Measurements from ENCODE around the gene GCFC2. TPM values are rescaled to one million over a fixed set of nuclear protein-coding genes. Genes with fewer than 3 reads are reported as not detected.
"Not testable (repeated sequence)": the region's sequence is repeated elsewhere in the genome, so short reads cannot be mapped to it uniquely, and the experiment has no call there.

GCFC2 gene
- total RNA-seq, 2 donors from 2014 or later: 21.5 to 29.2 TPM

- no peak for ATAC-seq (ENCODE audit: insufficient number of reproducible peaks, low FRiP score, low read depth)
- H3K27ac ChIP-seq: no peak overlapping the region
- no peak for TF ChIP-seq CTCF (IDR thresholded peaks at IDR 0.05)
Observed at GRCh38 chr2:75719616-75720015, 8.9 kb upstream of the GCFC2 start.

GRCh38 chr2:75716406-75716805 is 5.7 kb upstream of the GCFC2 start:
- no peak overlapping the region for H3K4me3 ChIP-seq
- ATAC-seq (ENCODE audit: insufficient number of reproducible peaks, low FRiP score, low read depth) (no peak), DNase-seq (ENCODE audit: low spot score) (no peak)
- H3K36me3 ChIP-seq: no peaks in the 10 kb centered on the region
- no peaks in the 10 kb centered on the region for H3K27me3 ChIP-seq (replicated peaks; ENCODE audit: insufficient read depth)
- TF ChIP-seq CTCF (IDR thresholded peaks at IDR 0.05): no peak
- no peaks in the 10 kb centered on the region for H3K9me3 ChIP-seq
- peaks cover 0 to under 1% of the 10 kb centered on the region in 2 donors for H3K4me1 ChIP-seq (ENCODE audit: control insufficient read depth in 1 of 2, low read depth in 2 of 2)
- H3K27ac ChIP-seq: no peak overlapping the region

More at GRCh38 chr2:75719616-75720015, 8.9 kb upstream of the GCFC2 start:
- no peaks in the 10 kb centered on the region for H3K9me3 ChIP-seq
- H3K4me1 ChIP-seq (ENCODE audit: control insufficient read depth in 1 of 2, low read depth in 2 of 2): no peaks in the 10 kb centered on the region
- no peaks in the 10 kb centered on the region for H3K27me3 ChIP-seq (replicated peaks; ENCODE audit: insufficient read depth)
- DNase-seq (ENCODE audit: low spot score): no peak
- no peak overlapping the region for H3K4me3 ChIP-seq
- no peaks in the 10 kb centered on the region for H3K36me3 ChIP-seq

DNA sequence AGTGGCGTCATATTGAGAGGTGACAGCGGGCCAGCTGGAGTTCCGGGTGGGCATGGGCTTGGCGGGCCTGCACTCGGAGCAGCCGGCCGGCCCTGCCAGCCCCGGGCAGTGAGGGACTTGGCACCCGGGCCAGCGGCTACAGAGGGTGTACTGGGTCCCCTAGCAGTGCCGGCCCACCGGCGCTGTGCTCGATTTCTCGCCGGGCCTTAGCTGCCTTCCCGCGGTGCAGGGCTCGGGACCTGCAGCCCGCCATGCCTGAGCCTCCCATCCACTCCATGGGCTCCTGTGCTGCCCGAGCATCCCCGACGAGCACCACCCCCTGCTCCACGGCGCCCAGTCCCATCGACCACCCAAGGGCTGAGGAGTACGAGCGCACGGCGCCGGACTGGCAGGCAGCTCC is 875 bp upstream of the GCFC2 start:
- H3K27me3 ChIP-seq (replicated peaks; ENCODE audit: insufficient read depth); DNase-seq (ENCODE audit: low spot score); H3K27ac ChIP-seq; H3K4me3 ChIP-seq; H3K36me3 ChIP-seq; ATAC-seq (ENCODE audit: insufficient number of reproducible peaks, low FRiP score, low read depth); H3K9me3 ChIP-seq: not testable (repeated sequence)
- peaks cover 6 to 17% of the 10 kb centered on the region in 2 donors for H3K4me1 ChIP-seq (ENCODE audit: control insufficient read depth in 1 of 2, low read depth in 2 of 2)

GRCh38 chr2:75710220-75710576 is 517 bp downstream of the GCFC2 start:
- no peak for ATAC-seq (ENCODE audit: insufficient number of reproducible peaks, low FRiP score, low read depth)
- H3K27me3 ChIP-seq (replicated peaks; ENCODE audit: insufficient read depth): no peaks in the 10 kb centered on the region
- peaks cover 6 to 17% of the 10 kb centered on the region in 2 donors for H3K4me1 ChIP-seq (ENCODE audit: control insufficient read depth in 1 of 2, low read depth in 2 of 2)
- peaks cover under 1% of the 10 kb centered on the region for H3K36me3 ChIP-seq
- H3K4me3 ChIP-seq: peak overlapping the region; percentile 87
- H3K9me3 ChIP-seq: no peaks in the 10 kb centered on the region
- no peak for DNase-seq (ENCODE audit: low spot score)
- H3K27ac ChIP-seq: peak overlapping the region; percentile 79 to 84
- no peak for TF ChIP-seq CTCF (IDR thresholded peaks at IDR 0.05)

DNA sequence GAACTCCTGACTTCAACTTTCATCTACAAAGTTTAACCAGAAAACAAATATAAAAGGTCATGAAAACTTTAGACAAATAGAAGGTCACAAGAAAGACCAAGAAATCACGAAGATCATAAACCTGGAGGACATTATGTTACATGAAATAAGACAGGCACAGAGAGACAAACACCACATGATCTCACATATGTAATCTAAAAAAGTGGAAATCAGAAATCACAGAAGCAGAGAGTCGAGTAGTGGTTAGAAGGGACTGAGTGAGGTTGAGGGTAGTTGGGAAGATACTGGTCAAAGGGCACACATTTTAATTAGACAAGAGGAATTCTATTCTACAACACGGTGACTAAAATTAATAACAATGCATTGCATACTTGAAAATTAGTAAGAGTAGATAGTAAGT is 1.4 kb downstream of the GCFC2 start:
- ATAC-seq (ENCODE audit: insufficient number of reproducible peaks, low FRiP score, low read depth) (no peak), DNase-seq (ENCODE audit: low spot score) (no peak)
- H3K27ac ChIP-seq: no peak overlapping the region
- peaks cover 9% of the 10 kb centered on the region for H3K36me3 ChIP-seq
- no peaks in the 10 kb centered on the region for H3K9me3 ChIP-seq
- peak overlapping the region; percentile 87 for H3K4me3 ChIP-seq
- H3K4me1 ChIP-seq (ENCODE audit: control insufficient read depth in 1 of 2, low read depth in 2 of 2): peaks cover 6 to 17% of the 10 kb centered on the region in 2 donors
- TF ChIP-seq CTCF (IDR thresholded peaks at IDR 0.05): no peak
- no peaks in the 10 kb centered on the region for H3K27me3 ChIP-seq (replicated peaks; ENCODE audit: insufficient read depth)

DNA sequence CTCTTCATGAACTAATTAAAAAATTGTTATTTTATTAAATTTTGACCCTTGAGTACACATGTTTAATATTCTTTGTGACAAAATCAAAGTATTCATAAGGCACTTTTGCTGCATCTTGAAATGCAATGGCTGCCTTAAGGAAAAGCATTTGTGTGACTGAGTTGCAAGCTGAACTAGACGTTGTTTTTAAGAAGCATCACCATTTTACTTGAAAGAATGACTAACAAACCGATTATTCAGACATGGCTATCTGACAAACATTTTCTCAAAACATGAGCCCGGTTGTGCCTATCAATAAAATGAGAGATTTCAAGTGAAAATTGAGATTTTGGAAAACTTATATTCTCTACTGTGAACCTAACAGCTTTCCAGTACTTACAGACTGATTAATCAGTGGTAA is 2.8 kb downstream of the GCFC2 start:
- H3K27me3 ChIP-seq (replicated peaks; ENCODE audit: insufficient read depth): no peaks in the 10 kb centered on the region
- no peak overlapping the region for H3K4me3 ChIP-seq
- H3K4me1 ChIP-seq (ENCODE audit: control insufficient read depth in 1 of 2, low read depth in 2 of 2): peaks cover 6 to 17% of the 10 kb centered on the region in 2 donors
- H3K36me3 ChIP-seq: peaks cover 14% of the 10 kb centered on the region
- ATAC-seq (ENCODE audit: insufficient number of reproducible peaks, low FRiP score, low read depth): no peak
- TF ChIP-seq CTCF (IDR thresholded peaks at IDR 0.05): no peak
- H3K27ac ChIP-seq: no peak overlapping the region
- no peaks in the 10 kb centered on the region for H3K9me3 ChIP-seq
- DNase-seq (ENCODE audit: low spot score): no peak

Measured in thoracic aorta (tissue), 2 donors.